ENCODE data around the gene CSF1R. TPM values are rescaled to one million over a fixed set of nuclear protein-coding genes. Genes with fewer than 3 reads are reported as not detected.

The CSF1R gene
- total RNA-seq (2014; rRNA removed; shearing (Covaris generic)), result 0.02 TPM in 1 of 2 replicates, not detected in the other

DNA sequence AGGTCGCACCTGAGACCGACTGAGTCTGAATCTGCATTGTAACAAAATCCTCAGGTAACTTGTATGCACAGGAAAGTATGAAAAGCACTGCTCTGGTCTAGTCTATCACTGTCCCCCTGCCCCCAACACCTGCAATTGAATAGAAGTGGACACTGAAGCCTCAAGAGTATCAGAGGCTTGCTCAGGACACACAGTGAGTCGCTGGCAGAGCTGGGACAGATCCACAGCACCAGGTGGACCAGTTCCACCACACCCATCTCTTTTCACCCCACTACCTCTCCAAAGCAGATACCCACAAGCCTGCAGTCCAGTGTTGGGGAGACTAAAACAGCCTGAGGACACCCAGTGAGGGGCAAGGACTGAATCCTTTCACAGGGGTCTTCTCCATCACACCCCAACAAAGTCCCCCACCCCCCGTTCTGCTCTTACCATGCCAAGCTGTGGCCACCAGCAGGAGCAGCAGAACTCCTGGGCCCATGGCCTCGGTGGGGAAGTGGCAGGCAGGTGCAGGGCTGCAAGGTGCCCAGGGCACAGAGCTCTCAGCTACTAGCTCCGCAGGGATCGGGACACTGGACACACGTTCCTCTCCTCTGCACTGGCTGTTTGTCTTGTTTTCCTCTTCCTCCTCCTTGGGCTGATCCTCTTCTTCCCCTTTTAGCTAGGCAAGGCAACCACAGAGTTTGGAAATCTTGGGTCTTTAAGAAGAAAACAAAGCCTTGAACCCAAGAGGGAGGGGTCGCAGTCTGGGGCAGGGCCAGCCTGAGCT, at the start of gene CSF1R:
TSS of gene CSF1R (minus strand) at position 605 of the 766 bp plus-strand sequence. CDS start at position 478, 127 bp downstream.
- no peak for DNase-seq (ENCODE audit: low spot score)

GRCh38 chr5:150135557-150136304, 49.4 kb upstream of the CSF1R start:
- DNase-seq (ENCODE audit: low spot score), result no peak

DNA sequence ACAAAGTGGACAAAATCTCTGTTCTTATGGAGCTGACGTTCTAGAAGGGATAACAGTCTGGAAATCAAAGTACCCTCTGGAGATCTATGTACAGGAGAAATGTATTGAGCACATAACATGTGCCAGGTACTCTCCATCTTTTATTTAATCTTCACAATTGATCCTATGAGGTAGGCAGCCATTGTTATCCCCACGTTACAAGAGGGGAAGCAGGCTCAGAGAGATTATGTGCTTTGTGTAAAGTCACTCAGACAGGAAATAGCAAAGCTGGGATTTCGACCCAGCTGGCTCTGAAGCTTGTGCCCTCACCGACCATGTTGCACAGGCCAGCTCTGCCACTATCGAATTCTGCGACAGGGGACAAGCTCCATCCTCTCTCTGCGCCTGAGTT, 47.8 kb upstream of the CSF1R start:
- DNase-seq (ENCODE audit: low spot score), result no peak

DNA sequence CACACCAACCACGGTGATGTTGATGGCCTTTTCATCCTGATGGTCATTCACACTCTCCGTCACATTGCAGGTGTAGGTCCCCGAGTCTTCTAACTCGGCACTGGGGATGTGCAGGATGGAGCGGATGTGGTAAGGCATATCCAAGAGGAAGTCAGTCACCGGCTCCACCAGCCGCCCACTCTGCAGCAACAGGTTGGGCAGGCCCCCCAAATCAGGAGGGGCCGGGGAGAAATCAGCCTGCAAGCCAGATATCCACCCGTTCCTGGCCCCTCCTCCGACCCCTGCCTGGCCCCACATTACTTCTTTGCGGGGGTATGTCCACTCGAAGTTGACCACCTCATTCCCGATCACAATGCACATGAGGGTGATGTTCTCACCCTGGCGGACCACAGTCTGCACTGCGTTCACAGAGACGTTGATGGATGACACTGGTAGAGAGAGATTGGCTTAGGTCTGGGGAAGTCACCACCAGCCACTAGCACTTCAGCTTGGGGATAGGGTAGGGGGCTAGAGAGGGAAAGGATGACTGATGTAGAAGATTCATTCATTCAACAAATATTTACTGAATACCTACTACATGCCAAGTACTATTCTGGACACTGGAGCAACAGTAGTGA, 47.3 kb upstream of the CSF1R start:
- DNase-seq (ENCODE audit: low spot score), result no peak

GRCh38 chr5:150132740-150133139, 46.4 kb upstream of the CSF1R start:
- no peak for DNase-seq (ENCODE audit: low spot score)

DNA sequence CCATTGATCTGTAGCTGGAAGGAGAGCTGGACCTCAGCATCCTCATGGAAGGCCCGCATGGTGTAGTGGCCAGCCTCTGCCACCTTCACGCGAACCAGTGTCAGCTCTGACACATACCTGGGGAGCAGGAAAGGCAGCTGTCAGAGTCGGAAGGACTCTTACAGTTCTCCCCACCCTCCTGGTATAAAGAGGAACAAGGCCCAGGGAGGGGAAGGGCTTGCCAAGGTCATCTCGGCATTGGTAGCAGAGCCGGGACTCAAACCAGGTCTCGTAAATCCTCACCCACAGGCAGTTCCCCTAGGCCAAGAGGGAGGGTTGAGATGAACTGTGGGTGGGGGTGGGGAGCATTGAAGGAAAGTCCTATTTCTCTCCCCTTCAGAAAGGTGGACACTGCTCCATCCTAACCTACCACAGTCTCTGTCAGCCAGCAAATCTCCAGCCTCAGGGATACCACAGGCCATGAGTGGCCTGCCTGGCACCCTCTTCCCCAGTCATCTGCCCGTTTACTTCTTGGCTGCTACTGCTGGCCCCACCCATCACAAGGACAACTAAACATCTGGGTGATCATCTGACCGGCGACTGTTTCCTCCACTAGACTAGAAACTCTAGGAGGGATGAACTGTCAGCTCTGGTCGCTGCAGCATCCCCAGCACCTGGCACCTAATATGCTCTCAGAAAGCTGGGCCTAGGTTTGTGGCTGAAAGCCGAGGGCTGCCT, 45.8 kb upstream of the CSF1R start:
- no peak for DNase-seq (ENCODE audit: low spot score)

DNA sequence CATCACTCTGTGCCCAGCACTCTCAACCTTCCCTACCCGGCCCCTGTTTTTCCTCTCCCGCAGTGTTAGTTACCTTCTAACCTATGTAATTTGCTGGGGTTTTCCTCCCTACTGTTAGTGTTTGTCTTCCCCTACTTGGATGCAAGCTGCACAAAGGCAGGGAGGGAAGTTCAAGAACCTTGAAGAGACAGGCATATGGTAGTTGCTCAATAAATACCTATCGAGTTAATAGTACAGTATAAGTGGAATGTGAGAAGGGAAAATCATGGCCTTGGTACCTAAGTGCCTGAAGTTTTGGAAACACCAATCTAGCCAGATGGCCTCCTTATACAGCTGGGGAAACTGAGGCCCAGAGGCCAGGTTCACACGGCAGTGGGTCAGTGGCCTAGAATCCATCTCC, 45.1 kb upstream of the CSF1R start:
- no peak for DNase-seq (ENCODE audit: low spot score)

- DNase-seq (ENCODE audit: low spot score), result no peak
Measured at GRCh38 chr5:150130493-150130922, 44.2 kb upstream of the CSF1R start.

GRCh38 chr5:150129813-150130492, 43.6 kb upstream of the CSF1R start:
- DNase-seq (ENCODE audit: low spot score), result peak; percentile 53

- DNase-seq (ENCODE audit: low spot score), result no peak
Measured at GRCh38 chr5:150129454-150129812, 43.1 kb upstream of the CSF1R start.

DNA sequence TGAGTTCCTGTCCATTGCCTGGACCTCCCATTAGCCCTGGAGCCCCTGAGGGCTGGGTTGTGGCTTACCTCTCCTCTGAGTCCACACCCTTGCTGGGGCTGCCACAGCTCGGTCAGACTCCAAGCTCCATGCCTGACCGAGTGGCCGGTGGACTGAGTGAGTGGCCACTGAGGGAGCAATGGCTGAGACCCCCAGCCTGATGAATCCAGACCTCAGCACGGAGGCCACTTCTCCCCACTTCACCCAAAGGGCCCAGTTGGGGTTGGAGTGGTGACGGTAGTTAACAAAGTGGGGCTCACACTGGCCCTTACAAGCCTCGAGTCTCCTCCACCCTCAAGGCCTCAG, 40.5 kb upstream of the CSF1R start:
- DNase-seq (ENCODE audit: low spot score), result no peak

DNA sequence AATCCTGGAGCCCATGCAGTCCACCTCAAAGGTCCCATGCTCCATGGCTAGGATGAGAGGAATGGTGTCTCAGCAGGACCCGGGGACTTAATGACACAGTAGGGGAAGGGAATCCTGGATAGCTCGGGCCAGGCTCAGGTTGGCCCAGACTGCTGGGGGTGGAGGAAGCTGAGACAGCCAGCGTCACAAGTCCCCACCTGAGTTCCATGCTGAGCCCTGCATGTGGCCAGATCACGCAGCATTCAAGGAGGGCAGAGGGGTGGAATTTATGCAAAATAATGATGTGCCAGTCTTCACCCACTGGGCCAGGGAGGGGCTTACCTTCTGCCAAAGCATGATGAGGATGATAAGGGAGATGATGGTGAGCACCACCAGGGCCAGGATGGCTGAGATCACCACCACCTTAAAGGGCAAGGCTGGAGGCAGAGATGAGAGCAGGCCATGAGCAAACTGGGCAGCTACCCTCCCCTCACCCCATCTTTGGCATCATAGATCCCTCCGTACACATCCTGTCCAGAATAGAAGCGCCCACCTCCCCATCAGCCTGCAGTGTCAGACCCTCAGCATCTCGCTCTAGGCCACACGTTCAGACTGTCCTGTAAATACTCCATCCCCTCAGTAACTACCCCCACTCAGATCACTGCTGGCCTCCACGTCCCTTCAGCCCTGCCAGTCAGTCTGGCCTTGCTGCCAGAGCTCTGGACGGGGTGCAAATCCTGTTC, 40.0 kb upstream of the CSF1R start:
- no peak for DNase-seq (ENCODE audit: low spot score)

- no peak for DNase-seq (ENCODE audit: low spot score)
Measured at GRCh38 chr5:150125334-150125733, 39.0 kb upstream of the CSF1R start.

DNA sequence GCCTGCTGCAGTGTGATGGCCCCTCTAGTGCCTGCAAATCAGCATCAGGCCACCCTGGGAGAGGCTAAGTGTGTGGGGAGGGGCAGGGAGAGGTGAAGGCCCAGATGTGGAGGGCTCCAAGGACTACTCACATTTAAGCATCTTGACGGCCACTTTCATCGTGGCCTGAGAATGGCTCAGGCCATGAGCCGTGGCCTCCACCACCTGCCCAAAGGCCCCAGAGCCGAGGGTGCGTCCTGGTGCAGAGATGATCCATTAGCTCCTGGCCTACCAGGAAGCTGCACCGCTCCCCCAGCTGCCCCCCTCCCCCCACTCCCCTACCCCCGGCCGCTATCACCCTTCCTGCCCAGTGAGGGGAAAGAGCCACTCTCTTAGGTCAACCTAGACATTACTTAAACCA, 38.2 kb upstream of the CSF1R start:
- DNase-seq (ENCODE audit: low spot score), result no peak

GRCh38 chr5:150124111-150124557, 37.8 kb upstream of the CSF1R start:
- DNase-seq (ENCODE audit: low spot score), result no peak

DNA sequence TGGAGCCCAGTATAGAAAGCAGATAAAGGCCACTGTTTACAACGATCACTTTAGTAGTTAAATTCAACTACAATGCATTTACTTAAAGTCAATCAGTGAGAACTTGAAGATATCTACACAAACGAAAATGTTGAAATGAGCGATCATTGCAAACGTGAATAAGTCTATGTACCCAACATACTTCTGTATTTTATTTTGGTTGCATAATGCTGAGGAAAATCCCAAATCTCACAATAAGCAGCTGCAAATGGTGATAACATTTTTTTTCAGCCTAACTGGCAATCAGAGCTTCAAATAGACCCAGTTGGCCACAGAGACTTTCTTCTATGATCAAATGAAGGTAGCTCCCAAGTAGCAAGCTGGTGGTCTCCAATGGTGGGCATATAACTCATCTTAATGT, 37.2 kb upstream of the CSF1R start:
- DNase-seq (ENCODE audit: low spot score), result no peak

DNA sequence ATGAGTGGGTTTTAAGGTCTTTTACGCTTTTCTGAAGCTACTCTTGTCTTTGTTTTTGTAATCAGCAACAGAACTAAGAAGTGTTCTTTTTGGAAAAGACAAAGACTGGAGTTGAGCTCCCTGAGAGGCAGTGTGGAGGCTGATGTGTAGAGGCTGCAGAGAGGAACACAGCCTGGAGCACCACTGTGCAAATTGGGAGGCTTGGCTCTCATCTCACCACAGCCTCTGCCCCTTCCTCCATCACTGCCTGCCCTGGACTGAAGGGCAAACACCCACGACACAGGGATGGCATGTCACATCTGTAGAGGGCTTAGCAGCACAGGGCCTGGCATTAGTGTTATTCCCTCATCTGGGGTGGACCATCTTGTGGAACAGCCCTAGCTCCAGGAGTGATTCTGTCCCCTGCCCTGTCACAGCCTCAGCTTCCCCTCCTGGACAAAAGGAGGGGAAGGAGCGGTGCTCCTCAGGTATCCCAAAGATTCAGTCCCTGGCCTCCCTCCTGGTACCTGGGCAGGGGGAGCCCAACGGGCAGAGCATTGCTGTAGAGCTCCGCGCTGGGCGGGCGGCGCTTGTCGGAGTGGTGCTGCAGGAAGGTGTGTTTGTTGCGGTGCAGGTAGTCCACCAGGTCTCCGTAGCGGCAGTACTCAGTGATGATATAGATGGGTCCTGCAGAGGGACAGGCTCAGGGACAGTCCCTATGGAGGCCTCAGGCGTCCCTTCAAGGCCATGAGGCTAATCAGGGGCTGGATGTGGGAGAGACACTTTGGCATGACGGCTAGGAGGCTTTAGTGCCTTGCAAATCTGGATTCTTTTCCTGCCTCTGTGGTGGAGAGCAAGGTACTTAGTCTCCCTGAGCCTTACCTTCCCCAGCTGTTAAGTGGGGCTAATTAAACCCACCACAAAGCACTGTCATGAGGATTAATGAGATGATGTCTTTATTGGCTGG, 36.5 kb upstream of the CSF1R start:
- DNase-seq (ENCODE audit: low spot score), result no peak

DNA sequence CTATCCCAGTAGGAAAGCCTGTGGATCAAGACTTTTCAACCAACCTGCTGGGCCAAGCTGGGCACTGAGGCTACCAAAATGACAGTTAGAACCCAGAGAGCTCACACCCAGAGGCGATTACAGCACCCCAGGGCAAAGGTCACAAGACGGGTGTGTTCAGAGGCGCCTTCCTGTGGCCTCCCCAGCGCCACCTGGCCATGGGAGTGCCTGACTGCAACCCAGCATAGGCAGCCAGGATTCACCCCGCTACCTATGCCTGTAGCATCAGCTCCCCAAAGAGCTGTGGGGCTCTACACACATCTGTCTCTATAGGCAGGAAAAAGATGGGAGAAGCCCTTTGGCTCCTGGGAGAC, 35.8 kb upstream of the CSF1R start:
- no peak for DNase-seq (ENCODE audit: low spot score)

DNA sequence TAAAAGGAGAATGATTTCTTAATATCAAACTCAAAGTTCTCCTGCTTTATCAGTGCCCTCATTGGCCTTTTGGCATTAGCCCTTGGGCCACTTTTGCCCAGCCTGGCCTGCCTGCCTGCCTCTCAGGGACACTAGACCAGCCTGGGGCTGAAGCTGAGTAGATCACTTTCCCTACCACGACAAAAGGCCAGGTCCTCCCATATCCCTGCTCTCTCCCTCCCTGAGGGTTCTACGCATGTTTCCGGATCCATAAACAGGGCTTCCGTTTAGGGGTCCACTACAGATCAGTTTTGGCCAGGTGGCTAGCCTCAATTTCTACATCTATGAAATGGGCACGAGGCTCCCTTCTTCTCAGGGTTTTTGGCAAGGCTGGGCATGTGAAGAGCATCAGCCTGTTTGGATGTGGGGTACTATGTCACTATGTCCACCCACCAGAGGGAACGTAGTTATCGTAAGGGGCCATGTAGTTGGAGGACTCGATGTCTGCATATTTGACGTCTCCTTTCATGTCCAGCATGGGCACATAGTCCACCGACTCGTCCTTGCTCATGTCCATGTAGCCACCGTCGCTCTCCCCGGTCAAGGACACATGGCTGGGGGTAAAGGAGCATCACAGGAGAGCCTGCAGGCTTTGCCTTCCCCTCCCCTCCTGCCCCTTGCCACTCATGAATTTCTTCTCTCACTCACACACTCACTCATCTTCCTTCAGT, 35.2 kb upstream of the CSF1R start:
- no peak for DNase-seq (ENCODE audit: low spot score)

All from H4 (cell line).